ENCODE measurements around the gene NPPA.

The NPPA gene

GRCh38 chr1:11862890-11863289 is 15.3 kb upstream of the NPPA start:
- peak; percentile 30 for DNase-seq (ENCODE audit: low read depth)
- TF ChIP-seq CTCF (conservative IDR thresholded peaks at IDR 0.05; ENCODE audit: low read depth, low read length) = no peak
- H3K4me3 ChIP-seq (ENCODE audit: low read depth, low read length) = no peak overlapping the region

GRCh38 chr1:11860587-11860986 is 13.0 kb upstream of the NPPA start:
- no peak for TF ChIP-seq CTCF (conservative IDR thresholded peaks at IDR 0.05; ENCODE audit: low read depth, low read length)
- no peak for DNase-seq (ENCODE audit: low read depth)
- no peak overlapping the region for H3K4me3 ChIP-seq (ENCODE audit: low read depth, low read length)

- H3K4me3 ChIP-seq (ENCODE audit: low read depth, low read length) = no peak overlapping the region
- no peak for TF ChIP-seq CTCF (conservative IDR thresholded peaks at IDR 0.05; ENCODE audit: low read depth, low read length)
- DNase-seq (ENCODE audit: low read depth) = no peak
Observed at GRCh38 chr1:11860083-11860482, 12.5 kb upstream of the NPPA start.

GRCh38 chr1:11858968-11859871 is 11.6 kb upstream of the NPPA start:
- no peak overlapping the region for H3K4me3 ChIP-seq (ENCODE audit: low read depth, low read length)
- peak; percentile 67 for DNase-seq (ENCODE audit: low read depth)
- TF ChIP-seq CTCF (conservative IDR thresholded peaks at IDR 0.05; ENCODE audit: low read depth, low read length) = peak; percentile 46

- TF ChIP-seq CTCF (conservative IDR thresholded peaks at IDR 0.05; ENCODE audit: low read depth, low read length) = no peak
- no peak within 1 kb of the TSS for H3K4me3 ChIP-seq (ENCODE audit: low read depth, low read length)
- DNase-seq (ENCODE audit: low read depth) = no peak
Observed at GRCh38 chr1:11858613-11858967, 11.0 kb upstream of the NPPA start, which contains the start of gene NPPB. TSS of gene NPPB (minus strand) at chr1:11858945. CDS start at chr1:11858833, 112 bp downstream.

- no peak overlapping the region for H3K4me3 ChIP-seq (ENCODE audit: low read depth, low read length)
- DNase-seq (ENCODE audit: low read depth) = no peak
- no peak for TF ChIP-seq CTCF (conservative IDR thresholded peaks at IDR 0.05; ENCODE audit: low read depth, low read length)
Observed at GRCh38 chr1:11858158-11858557, 10.6 kb upstream of the NPPA start.

Measured in choroid plexus epithelial cell (primary cell).